NCI-H510A treated with DMSO at 0.1 percent for 48 hours (cell line): ENCODE measurements around the gene MPPED1.

Experiments
- DNase-seq: peaks from one replicate; lab custom pipeline; 2025; lab: John Stamatoyannopoulos, UW

MPPED1 gene

GRCh38 chr22:43521716-43522115 lies 109.9 kb downstream of the MPPED1 start:
- no peak for DNase-seq

DNA sequence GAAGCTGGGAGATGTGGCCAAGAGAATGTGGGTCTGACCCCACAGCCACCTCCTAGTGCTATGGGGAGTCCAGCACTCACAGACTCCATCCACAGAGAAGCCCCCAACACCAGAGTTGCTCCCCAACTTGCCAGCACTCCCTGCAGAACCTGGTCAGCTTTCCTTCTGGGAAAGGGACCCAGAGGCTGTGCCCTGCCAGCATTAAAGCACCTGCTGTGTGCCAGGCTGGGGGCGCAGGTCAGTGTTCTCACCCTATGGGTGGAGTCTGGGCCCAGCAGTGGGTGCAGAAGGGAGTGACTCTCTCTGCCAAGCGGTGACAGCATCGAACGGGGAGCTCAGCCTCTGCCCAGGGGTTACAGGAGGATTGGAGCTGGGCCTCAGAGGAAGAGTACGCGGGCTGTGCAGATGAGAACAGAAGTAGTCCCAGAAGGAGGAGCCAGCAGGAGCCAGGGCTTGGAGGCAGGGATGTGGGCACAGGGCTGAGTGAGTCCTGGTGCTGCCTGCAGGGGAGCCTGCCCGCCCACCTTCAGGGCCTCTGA lies 114.4 kb downstream of the MPPED1 start:
- no peak for DNase-seq

GRCh38 chr22:43526946-43527345 lies 115.1 kb downstream of the MPPED1 start:
- no peak for DNase-seq

- no peak for DNase-seq
Observed at GRCh38 chr22:43528601-43529360, 117.0 kb downstream of the MPPED1 start.

GRCh38 chr22:43529461-43529860 lies 117.6 kb downstream of the MPPED1 start:
- no peak for DNase-seq

- no peak for DNase-seq
Observed at GRCh38 chr22:43529934-43530333, 118.1 kb downstream of the MPPED1 start.

GRCh38 chr22:43530349-43531201 lies 118.8 kb downstream of the MPPED1 start:
- DNase-seq: no peak

DNA sequence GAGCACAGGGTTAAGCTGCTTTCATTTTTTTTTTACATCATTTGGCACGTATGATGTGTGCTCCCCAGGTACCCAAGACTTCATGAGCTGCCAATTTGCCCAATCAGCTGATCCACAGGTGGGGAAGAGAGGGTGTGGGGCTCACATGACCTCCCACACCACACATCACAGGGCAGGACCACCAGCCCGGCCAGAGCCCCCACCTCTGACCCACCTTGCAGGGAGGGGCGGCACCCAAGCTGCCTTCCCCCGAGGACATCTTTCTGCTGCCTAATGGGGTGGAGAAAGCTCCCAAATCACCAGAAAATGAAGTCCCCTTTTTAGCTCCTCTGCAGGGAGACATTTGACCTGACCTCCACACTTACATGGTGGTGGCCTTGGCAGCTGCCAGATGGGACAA lies 119.8 kb downstream of the MPPED1 start:
- DNase-seq: no peak

- no peak for DNase-seq
Observed at GRCh38 chr22:43532301-43533155, 120.7 kb downstream of the MPPED1 start.

- DNase-seq: no peak
Observed at GRCh38 chr22:43533156-43533530, 121.3 kb downstream of the MPPED1 start.

- DNase-seq: no peak
Observed at GRCh38 chr22:43533656-43534428, 122.0 kb downstream of the MPPED1 start.

DNA sequence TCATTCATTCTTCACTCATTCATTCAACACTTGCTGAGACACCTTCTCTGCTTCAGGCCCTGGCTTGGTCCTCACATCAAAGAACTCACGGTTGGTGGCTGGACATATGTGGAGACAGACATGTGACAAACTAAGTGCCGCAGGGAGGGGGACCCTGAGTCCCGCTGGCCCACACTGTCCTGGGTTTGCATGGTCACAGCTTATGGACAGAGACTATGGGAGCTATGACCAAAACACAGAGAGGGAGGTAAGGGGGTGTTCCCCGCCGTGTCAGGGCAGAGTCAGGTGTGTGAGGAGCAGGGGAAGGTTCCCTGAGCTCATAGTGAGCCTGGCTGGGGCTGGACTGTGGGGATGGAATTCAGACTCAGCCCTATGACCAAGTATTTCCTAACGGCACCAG lies 123.1 kb downstream of the MPPED1 start:
- no peak for DNase-seq

GRCh38 chr22:43535336-43535735 lies 123.5 kb downstream of the MPPED1 start:
- DNase-seq: no peak

- DNase-seq: no peak
Observed at GRCh38 chr22:43535741-43536140, 123.9 kb downstream of the MPPED1 start.

- DNase-seq: no peak
Observed at GRCh38 chr22:43537019-43537585, 125.3 kb downstream of the MPPED1 start.

DNA sequence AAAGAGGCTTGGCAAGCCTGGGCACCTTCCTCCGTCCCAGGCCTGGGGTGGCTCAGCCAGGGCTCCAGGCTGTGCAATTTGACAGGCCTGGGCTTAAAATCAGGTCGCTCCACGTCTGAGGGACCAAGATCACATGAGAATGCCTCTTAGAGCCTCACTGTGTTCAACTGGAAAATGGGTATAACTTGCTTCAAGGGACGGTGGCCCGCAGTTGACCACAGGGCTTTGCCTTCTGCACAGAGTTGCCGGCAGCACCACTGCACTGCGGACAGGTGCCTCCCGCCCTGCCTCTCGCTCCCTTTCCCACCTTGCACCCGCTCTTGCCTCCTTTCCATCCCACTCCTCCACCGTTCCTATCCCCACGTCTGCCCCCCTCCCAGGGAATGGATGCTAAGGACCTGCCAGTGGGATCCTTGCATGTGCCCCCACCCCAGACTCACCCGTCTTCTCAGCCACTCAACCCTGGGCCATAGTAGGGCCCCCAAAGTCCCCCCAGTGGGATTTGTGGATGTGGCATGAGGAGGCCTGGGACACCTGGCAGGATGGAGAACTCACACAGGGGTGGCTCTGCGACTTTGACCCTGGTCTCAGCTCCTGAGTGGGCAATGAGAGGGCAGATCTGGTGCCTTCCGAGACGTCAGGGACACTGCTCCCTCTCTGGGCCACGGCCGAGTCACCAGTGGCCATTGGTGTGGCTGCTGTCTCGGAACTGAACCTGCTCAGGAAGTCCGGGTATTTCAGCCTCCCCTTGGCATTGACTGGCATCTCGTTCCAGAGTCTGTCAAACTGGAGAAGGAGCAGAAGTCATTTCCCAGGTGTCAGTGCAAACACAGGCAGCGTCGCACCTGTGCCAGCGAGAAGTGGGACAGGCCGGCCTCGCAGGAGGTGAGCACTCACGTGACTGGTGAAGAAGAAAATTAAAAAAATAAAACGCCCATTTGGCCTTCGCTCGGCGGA lies 128.0 kb downstream of the MPPED1 start:
- no peak for DNase-seq

- no peak for DNase-seq
Observed at GRCh38 chr22:43540529-43540923, 128.7 kb downstream of the MPPED1 start.

GRCh38 chr22:43541022-43541421 lies 129.2 kb downstream of the MPPED1 start:
- no peak for DNase-seq

DNA sequence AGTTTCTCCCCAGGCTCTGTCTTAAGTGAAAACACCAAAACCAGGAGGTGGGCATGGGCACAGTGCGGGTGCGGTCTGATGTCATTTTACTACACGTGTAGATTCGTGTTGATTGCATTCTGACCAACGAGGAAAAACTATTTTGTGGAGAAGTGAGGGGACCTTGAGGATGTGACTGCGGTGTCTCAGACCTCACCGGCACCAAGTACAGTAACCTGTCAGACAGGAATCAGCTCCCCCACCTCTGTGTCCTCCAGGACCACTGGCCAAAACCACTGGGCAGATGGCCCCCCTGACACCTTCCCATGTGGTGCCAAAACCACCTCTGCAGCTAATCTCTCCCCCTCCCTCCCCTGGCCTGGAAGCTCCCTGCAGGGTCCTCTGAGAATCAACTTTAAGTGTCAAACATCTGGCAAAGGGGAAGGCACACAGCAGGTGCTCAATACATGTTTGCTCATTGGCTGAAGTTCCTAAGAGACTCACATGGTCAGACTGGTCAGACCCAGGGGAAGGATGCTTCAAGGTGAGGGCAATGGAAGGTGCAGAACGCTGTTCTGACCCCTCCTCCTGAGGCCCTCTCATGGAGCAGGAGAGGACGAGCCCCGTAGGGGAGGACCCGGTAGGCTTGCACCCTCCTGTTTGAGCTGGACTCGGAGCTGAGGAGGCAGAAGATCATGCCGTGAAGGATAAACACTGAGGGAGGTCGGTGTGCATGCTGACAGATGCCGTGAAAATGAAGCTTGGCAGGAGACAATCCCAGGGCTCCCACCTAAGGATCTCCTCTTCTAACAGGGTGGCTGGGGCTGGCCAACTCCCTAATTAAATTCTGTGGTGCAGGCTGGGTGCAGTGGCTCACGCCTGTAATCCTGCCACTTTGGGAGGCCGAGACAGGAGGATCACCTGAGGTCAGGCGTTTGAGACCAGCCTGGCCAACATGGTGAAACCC lies 129.9 kb downstream of the MPPED1 start:
- DNase-seq: no peak
